K562 (cell line): ENCODE measurements around the gene DAB2. TPM values are rescaled to one million over a fixed set of nuclear protein-coding genes. Genes with fewer than 3 reads are reported as not detected.

Experiments
- BHLHE40 ChIP-seq: IDR thresholded peaks from 2 replicates; pipeline ENCODE4 v1.6.1; 2011; ENCODE audit warnings: low read length, improper control_type of control experiment
- CEBPG ChIP-seq, 3 experiments: fragments of 200-800 bp in 1 of 3; sonication (Bioruptor generic) in 1 of 3; sonication (generic) in 1 of 3; formaldehyde crosslinking in 1 of 3; IDR thresholded peaks in 2 of 3; conservative IDR thresholded peaks in 1 of 3; 2 replicates each; pipeline versions ENCODE4 v1.6.1 to v1.8.0; 2016 to 2022; ENCODE audit warnings: missing compliant biosample characterization in 2 of 3, missing genetic modification characterization in 2 of 3, mild to moderate bottlenecking in 1 of 3, missing genetic modification reagents in 1 of 3
- CREM ChIP-seq: IDR thresholded peaks from 2 replicates; pipeline ENCODE4 v1.6.1; 2014; ENCODE audit warnings: antibody characterized with exemption, low read depth
- CSDE1 ChIP-seq, 2 experiments: fragments of 450-650 bp; IDR thresholded peaks; 2 replicates each; pipeline ENCODE4 v1.6.1; 2016; ENCODE audit warnings: mild to moderate bottlenecking in 1 of 2
- FUS ChIP-seq: fragments of 200-400 bp; formaldehyde crosslinking; optimal IDR thresholded peaks from 2 replicates; pipeline ENCODE3; 2017; ENCODE audit warnings: low read depth, low read length
- GTF2E2 ChIP-seq: fragments of 200-800 bp; sonication (Bioruptor generic); IDR thresholded peaks from 2 replicates; pipeline ENCODE4 v1.6.1; 2016; ENCODE audit warnings: missing genetic modification characterization, missing compliant biosample characterization
- SMARCE1 ChIP-seq: fragments of 450-650 bp; IDR thresholded peaks from 2 replicates; pipeline ENCODE4 v1.7.1; 2016; ENCODE audit warnings: mild to moderate bottlenecking
- polyA plus RNA-seq, 8 experiments: library from polyadenylated mRNA; depleted of rRNA in 4 of 8; stranded (reverse) in 5 of 8; unstranded in 3 of 8; fragments of >200 nt; fragmentation: Nextera tagmentation in 2 of 8; fragmentation: Illumina TruSeq in 1 of 8; extraction: Ambion mirVana in 2 of 8; extraction: Trizol in 1 of 8; gene quantifications; 2 replicates each; pipeline versions ENCODE4 v1.2.1 to v1.2.3, GENCODE V29; 2011 to 2014; ENCODE audit warnings: inconsistent platforms in 1 of 8, missing spikeins in 1 of 8
- total RNA-seq, 7 experiments: library from RNA; depleted of rRNA in 6 of 7; stranded (reverse); fragments of >200 nt in 6 of 7; fragmentation: Illumina TruSeq in 2 of 7; extraction: Trizol in 2 of 7; gene quantifications; 2 replicates each; pipeline versions ENCODE4 v1.2.1 to v1.2.3, GENCODE V29; 2011 to 2021; ENCODE audit warnings: low replicate concordance in 1 of 7
- TF ChIP-seq, protein P1 (sequence below): fragments of 450-650 bp; IDR thresholded peaks from 2 replicates; pipeline ENCODE4 v1.6.1; 2016; ENCODE audit warnings: mild to moderate bottlenecking
- TF ChIP-seq, protein P2 (sequence below): fragments of 450-650 bp; IDR thresholded peaks from 2 replicates; pipeline ENCODE4 v1.6.1; 2016; ENCODE audit warnings: borderline replicate concordance
- TF ChIP-seq, protein P3 (sequence below): sonication (generic); IDR thresholded peaks from 2 replicates; pipeline ENCODE4 v1.6.1; 2016
- TF ChIP-seq, protein P4 (sequence below), 2 experiments: fragments of 450-650 bp in 1 of 2; sonication (generic) in 1 of 2; formaldehyde crosslinking in 1 of 2; IDR thresholded peaks in 1 of 2; conservative IDR thresholded peaks in 1 of 2; 2 replicates each; pipeline versions ENCODE4 v1.6.1 to v1.8.1; 2016 to 2023; ENCODE audit warnings: mild to moderate bottlenecking in 2 of 2, moderate library complexity in 2 of 2, inconsistent platforms in 1 of 2, missing genetic modification reagents in 1 of 2

The DAB2 gene
- total and polyA plus RNA-seq, 9 of the 15 experiments (the other 6 are each of a cell fraction or from before 2014, with no cell fraction given), result 6.6 to 29.9 (median 24.1) TPM

DNA sequence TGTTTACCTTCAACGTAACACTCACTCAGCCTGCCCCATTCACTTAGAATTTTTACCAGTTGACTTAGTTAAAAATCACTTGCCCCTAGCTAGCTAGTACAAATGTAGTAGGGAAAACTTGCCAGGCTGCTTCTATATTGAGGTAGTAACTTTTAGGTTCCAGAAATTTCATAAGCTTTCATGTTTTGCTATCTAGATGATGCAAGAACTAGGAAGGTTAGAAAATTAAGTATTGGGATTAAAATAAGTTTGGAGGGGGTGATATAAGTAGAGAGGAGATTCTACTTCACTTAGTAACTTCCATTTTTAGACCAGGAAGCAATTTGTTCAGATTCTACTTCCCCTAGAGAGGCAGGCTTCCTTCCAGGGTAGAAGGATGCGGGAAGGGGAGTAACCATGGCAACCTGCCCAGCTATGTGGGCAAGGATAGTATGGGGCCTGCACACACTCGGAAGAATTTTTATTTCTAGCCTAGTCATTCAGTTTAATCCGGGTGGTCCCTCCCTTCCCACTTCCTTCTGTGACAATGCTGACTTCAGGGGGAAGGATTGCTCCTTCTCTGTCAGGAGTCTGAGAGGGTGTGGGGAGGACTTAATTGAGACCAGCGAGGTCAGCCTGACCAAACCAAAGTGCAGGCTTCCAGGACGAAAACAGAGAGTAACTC lies 4.2 kb downstream of the DAB2 start (continued):
- TF ChIP-seq, protein P1, sequence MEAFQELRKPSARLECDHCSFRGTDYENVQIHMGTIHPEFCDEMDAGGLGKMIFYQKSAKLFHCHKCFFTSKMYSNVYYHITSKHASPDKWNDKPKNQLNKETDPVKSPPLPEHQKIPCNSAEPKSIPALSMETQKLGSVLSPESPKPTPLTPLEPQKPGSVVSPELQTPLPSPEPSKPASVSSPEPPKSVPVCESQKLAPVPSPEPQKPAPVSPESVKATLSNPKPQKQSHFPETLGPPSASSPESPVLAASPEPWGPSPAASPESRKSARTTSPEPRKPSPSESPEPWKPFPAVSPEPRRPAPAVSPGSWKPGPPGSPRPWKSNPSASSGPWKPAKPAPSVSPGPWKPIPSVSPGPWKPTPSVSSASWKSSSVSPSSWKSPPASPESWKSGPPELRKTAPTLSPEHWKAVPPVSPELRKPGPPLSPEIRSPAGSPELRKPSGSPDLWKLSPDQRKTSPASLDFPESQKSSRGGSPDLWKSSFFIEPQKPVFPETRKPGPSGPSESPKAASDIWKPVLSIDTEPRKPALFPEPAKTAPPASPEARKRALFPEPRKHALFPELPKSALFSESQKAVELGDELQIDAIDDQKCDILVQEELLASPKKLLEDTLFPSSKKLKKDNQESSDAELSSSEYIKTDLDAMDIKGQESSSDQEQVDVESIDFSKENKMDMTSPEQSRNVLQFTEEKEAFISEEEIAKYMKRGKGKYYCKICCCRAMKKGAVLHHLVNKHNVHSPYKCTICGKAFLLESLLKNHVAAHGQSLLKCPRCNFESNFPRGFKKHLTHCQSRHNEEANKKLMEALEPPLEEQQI, result no peak
- TF ChIP-seq CREM, result no peak
- no peak for TF ChIP-seq BHLHE40
- TF ChIP-seq, protein P2, sequence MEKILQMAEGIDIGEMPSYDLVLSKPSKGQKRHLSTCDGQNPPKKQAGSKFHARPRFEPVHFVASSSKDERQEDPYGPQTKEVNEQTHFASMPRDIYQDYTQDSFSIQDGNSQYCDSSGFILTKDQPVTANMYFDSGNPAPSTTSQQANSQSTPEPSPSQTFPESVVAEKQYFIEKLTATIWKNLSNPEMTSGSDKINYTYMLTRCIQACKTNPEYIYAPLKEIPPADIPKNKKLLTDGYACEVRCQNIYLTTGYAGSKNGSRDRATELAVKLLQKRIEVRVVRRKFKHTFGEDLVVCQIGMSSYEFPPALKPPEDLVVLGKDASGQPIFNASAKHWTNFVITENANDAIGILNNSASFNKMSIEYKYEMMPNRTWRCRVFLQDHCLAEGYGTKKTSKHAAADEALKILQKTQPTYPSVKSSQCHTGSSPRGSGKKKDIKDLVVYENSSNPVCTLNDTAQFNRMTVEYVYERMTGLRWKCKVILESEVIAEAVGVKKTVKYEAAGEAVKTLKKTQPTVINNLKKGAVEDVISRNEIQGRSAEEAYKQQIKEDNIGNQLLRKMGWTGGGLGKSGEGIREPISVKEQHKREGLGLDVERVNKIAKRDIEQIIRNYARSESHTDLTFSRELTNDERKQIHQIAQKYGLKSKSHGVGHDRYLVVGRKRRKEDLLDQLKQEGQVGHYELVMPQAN, result no peak
- TF ChIP-seq FUS, result no peak
- TF ChIP-seq CSDE1 (IDR thresholded peaks at IDR 0.05), result no peak
- TF ChIP-seq CEBPG (CRISPR knock-in tag; IDR thresholded peaks at IDR 0.05), result no peak
- peak; percentile 70 to 72 for TF ChIP-seq CEBPG (tag; conservative IDR thresholded peaks at IDR 0.05 in 1 of 2, IDR thresholded peaks at IDR 0.05 in 1 of 2)
- TF ChIP-seq, protein P3, sequence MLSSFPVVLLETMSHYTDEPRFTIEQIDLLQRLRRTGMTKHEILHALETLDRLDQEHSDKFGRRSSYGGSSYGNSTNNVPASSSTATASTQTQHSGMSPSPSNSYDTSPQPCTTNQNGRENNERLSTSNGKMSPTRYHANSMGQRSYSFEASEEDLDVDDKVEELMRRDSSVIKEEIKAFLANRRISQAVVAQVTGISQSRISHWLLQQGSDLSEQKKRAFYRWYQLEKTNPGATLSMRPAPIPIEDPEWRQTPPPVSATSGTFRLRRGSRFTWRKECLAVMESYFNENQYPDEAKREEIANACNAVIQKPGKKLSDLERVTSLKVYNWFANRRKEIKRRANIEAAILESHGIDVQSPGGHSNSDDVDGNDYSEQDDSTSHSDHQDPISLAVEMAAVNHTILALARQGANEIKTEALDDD, result no peak
- TF ChIP-seq SMARCE1, result no peak
- TF ChIP-seq, protein P4, sequence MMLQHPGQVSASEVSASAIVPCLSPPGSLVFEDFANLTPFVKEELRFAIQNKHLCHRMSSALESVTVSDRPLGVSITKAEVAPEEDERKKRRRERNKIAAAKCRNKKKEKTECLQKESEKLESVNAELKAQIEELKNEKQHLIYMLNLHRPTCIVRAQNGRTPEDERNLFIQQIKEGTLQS (IDR thresholded peaks at IDR 0.05), result peak; percentile 43; the same call in 1 of the 2 replicates
- TF ChIP-seq, protein P4 (CRISPR knock-in tag; conservative IDR thresholded peaks at IDR 0.05), result no peak
- no peak for TF ChIP-seq GTF2E2
